NCI-H69 (cell line): Measurements from ENCODE around the gene AP5S1.

Experiments used
- DNase-seq: peaks from one replicate; lab custom pipeline; 2025; lab: John Stamatoyannopoulos, UW

Gene AP5S1, protein sequence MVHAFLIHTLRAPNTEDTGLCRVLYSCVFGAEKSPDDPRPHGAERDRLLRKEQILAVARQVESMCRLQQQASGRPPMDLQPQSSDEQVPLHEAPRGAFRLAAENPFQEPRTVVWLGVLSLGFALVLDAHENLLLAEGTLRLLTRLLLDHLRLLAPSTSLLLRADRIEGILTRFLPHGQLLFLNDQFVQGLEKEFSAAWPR

GRCh38 chr20:3820048-3820900 is at the start of gene AP5S1:
Gene AP5S1, plus strand, starts transcription at chr20:3820547. Its CDS starts 1,571 bp downstream, at chr20:3822118.
- DNase-seq, result peak; percentile 98

- no peak for DNase-seq
Measured at GRCh38 chr20:3771552-3772058, 48.7 kb upstream of the AP5S1 start.

GRCh38 chr20:3775457-3776108 is 44.8 kb upstream of the AP5S1 start:
- no peak for DNase-seq

DNA sequence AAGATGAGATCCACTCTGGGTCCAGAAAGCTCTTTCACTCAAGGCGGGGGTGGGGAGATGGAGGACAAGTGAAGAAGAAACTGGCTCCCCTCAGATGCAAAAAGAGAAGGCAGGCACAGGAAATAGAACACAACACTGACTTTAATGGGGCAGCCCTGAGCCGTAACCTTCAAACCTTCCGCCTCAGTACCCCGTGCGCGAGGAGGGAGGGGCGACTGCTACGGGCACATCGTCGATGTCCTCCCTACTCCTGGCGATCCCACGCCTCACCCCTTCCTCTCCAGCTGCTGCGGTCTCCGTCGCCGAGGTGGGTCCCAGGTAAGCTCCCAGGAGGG is 43.0 kb upstream of the AP5S1 start:
- DNase-seq, result no peak

DNA sequence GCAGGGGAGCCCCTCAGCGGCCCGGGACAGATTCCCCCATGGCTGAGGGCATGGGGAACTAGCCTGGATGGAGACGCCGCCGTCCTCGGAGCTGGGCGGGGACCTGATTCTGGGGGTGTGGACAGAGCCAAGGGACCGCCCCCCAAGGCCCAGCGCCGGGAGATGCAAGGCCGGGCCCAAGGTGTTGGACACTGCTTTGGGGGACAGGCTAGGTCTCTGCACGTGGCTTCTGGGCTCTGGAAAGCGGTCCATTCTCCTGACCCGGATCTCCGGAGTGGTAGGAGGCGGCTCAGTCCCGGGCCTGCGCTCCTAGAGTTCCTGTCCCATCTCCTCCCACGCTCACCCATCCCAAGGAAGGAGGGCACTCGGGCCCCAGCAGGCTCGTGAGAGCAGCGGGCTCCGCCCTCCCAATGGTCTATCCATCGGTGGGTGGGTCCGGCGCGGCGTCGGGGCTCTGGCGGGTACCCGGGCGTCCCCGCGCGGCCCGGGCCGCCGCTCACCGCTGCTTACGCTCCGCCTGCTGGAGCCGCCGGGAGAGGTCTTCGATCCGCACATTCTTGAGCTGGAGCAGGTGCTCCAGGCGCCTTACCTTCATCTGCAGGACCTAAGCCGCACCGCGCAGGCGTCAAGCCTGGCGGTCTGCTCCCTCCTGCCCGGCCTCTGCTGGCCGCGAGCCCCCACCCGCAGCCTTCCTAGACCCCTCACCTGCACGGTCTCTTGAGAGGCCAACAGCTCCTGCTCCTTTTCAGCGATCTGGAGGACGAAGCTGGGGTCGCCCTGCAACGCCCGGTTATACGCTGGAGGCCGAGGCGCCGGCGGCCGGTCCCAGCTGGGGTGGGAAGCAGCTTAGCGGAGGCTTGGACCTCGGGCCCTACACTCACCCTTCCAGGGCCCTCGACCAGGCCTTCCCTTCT is 42.4 kb upstream of the AP5S1 start:
- peak; percentile 65 for DNase-seq

- peak; percentile 20 for DNase-seq
Measured at GRCh38 chr20:3778976-3779375, 41.4 kb upstream of the AP5S1 start.

- peak; percentile 97 for DNase-seq
Measured at GRCh38 chr20:3781153-3781910, 39.0 kb upstream of the AP5S1 start, which contains the start of gene SPEF1. Gene SPEF1, minus strand, starts transcription at chr20:3781448. Its CDS starts 161 bp downstream, at chr20:3781287.

- DNase-seq, result peak; percentile 48
Measured at GRCh38 chr20:3782597-3782996, 37.8 kb upstream of the AP5S1 start.

- no peak for DNase-seq
Measured at GRCh38 chr20:3783068-3783489, 37.3 kb upstream of the AP5S1 start.

GRCh38 chr20:3783511-3784195 is 36.7 kb upstream of the AP5S1 start:
- peak; percentile 24 for DNase-seq

DNA sequence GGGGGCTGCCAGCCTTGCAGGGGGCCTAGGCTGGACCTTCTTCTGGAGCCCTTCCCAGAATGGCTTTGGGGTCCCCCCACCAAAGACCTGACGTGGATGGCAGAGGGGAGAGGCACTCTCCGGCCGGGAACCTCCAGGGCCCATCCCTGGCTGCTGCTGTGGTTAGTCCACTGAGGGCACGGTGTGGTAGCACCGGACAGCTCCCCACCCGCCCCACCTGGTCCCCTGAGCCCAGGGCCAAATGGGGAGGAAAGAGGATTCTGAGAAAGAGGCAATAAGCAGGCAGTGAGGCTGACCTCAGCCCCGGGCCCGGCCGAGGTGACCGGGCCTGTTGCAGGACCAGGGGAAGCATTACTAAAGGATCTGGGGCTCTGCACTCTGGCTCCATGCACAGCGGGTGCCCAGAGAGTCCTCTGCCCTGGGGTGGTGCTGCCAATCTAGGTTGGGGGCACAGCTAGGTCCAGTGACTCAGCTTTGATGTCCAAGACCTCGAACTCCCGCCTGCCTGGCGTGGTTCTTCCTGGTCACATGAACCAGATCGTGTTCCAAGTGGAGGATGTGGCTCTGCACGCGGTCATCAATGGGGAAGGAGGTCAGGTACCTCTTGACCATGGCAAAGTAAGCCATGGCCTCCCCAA is 36.0 kb upstream of the AP5S1 start:
- DNase-seq, result no peak

- DNase-seq, result no peak
Measured at GRCh38 chr20:3784863-3785239, 35.5 kb upstream of the AP5S1 start.

DNA sequence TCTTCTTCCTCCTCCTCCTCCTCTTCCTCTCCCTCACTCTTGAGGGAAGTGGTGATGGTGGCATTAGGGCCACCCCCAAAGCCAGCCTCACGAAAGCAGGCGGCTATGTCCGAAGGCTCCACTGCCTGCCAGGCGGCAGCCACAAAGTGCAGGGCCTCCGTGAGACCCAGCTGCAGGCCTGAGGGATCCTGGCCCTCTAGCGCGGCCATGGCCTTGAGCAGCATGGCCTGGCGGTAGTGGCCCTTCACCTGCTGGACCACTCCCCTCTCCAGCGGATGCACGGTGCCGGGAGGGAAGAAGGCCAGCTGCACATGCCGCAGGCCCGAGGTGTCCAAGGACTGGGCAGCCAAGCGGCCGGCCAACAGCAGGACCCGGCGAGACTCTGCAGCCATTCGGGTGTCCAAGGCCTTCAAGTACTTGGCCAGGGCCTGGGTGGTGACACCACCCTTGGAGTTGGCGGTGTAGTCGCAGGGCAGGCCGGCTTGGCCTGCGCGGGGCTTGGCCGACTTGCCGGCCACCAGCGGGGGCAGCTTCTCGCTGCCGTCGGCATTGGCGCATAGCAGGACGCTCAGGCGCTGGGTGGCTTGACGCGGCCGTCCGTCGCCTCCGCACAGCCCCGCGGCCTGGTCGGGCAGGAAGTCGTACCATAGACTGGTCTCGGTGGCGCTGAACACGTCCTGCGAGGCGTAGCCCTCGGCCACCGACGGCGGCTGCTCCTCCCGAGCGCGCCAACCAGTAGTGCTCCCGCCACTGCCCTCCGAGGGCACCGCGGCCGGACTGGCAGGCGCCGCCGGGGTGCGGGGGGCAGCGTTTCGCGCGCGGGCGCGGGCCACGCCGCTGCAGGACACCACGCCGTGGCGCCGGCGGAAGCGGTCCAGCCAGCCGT is 34.9 kb upstream of the AP5S1 start:
- peak; percentile 74 for DNase-seq

DNA sequence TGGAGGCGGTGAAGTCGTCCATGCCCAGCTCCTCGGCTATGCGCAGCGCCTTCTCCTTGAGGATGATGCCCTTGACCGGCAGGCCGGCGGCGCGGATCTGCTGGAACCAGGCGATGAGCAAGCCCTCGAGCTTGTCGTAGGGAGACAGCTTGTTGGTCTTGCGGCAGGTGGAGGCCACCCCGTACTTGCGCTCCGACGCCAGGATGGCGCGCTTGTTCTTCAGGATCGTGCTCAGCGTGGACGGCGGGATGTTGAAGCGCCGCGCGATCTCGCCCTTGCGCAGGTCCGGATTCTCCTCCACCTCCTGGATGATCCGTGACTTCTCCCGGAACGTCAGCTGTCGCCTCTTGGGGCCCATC is 34.2 kb upstream of the AP5S1 start:
- DNase-seq, result peak; percentile 75

DNA sequence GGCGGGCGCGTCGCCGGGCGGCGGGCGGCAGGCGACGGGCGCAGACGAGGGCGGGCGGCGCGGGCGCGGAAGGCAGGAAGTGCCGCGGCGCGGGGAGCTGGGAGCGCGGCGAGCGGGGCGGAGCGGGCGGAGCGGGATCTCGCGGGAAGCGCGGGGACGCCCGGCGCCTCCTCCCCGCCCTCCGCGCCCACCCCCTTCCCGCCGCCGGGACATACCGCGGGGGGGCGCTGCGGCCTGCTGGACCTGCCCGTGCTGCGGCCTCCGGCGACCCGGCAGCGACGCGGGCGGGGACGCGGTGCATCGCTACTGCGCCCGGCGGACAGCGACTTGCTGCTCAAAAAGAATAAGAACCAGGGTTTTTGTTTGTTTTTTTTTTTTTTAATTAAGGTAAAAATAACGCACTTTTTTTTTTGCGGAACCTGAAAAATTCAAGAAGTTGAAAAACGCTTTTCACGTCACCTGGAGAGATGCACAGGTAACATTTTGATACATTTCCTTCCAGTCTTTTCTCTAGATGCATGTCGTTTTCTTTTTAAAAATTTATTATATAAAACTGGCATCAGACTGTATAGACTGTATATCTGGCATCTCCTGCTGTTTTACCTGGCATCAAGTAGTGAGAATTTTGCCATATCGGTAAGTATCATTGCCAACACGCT is 33.6 kb upstream of the AP5S1 start, which contains the start of gene CENPB:
Gene CENPB (minus strand): TSS at position 76 of the 659 bp plus-strand sequence. CDS start 257 bp downstream, outside the sequence.
- DNase-seq, result peak; percentile 96

DNA sequence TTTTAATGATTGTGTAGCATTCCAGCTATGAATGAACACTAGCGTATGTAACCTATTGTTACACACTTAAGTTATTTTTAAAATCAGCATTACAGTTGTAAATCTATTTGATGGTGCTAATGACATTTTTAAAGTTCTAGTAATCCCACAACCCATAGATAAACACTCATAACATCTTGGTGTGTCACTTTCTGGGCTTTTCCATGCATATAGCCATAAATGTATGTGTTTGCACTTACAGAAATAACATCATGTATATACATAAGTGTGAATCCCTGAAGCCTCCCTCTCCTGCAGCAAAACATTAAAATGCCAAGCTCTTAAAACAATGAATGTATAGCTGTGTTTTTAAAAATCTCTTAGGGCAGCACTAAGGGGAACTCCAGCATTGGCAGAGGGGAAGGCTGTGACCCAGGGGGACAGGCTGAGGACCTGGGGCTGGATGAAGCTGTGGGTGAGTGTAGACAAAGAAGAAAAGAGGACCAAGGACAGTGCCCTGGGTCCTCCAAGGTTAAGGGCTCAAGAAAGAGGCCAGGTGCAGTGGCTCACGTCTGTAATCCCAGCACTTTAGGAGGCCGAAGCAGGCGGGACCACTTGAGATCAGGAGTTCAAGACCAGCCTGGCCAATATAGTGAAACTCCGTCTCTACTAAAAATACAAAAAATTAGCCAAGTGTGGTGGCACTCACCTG is 32.9 kb upstream of the AP5S1 start:
- DNase-seq, result no peak

- peak; percentile 57 for DNase-seq
Measured at GRCh38 chr20:3788685-3789155, 31.6 kb upstream of the AP5S1 start.
